Liver (tissue), 9 donors: ENCODE results near the gene SLC24A4. TPM values are rescaled to one million over a fixed set of nuclear protein-coding genes. Genes with fewer than 3 reads are reported as not detected.

Experiments
- DNase-seq: peaks from one replicate; pipeline ENCODE4 v3.0.0-alpha.2; 2017; ENCODE audit warnings: low spot score
- H3K27ac ChIP-seq, 2 donors: one replicate each; pipeline ENCODE4 v1.7.0; 2013; ENCODE audit warnings: inconsistent platforms in 2 of 2, low read length in 2 of 2, control low read depth in 1 of 2, low read depth in 1 of 2, mild to moderate bottlenecking in 1 of 2
- H3K27me3 ChIP-seq, 4 donors: one replicate each; pipeline versions ENCODE4 v1.6.1 to v1.7.0; 2013; ENCODE audit warnings: low read length in 3 of 4, inconsistent platforms in 1 of 4, mild to moderate bottlenecking in 1 of 4, moderate library complexity in 1 of 4; ENCODE audit not compliant: control insufficient read depth in 4 of 4, insufficient read depth in 4 of 4
- H3K36me3 ChIP-seq, 4 donors: one replicate each; pipeline versions ENCODE4 v1.6.1 to v1.7.0; 2013; ENCODE audit warnings: low read length in 3 of 4, mild to moderate bottlenecking in 3 of 4, low read depth in 1 of 4, moderate library complexity in 1 of 4; ENCODE audit not compliant: control insufficient read depth in 4 of 4, insufficient read depth in 3 of 4
- H3K4me1 ChIP-seq, 4 donors: one replicate each; pipeline versions ENCODE4 v1.6.1 to v1.7.0; 2013; ENCODE audit warnings: low read length in 3 of 4, mild to moderate bottlenecking in 3 of 4, moderate library complexity in 1 of 4; ENCODE audit not compliant: control insufficient read depth in 4 of 4, insufficient read depth in 4 of 4
- H3K4me3 ChIP-seq, 3 donors: one replicate each; pipeline versions ENCODE4 v1.6.1 to v1.7.0; 2013; ENCODE audit warnings: low read length in 3 of 3, control low read depth in 1 of 3, low read depth in 1 of 3, mild to moderate bottlenecking in 1 of 3
- H3K9ac ChIP-seq, 2 donors: one replicate each; pipeline ENCODE4 v1.7.0; 2013; ENCODE audit warnings: low read length in 2 of 2, mild to moderate bottlenecking in 2 of 2, moderate library complexity in 2 of 2, control low read depth in 1 of 2, low read depth in 1 of 2
- H3K9me3 ChIP-seq, 4 donors: one replicate each; pipeline versions ENCODE4 v1.6.1 to v1.7.0; 2013; ENCODE audit warnings: low read length in 3 of 4; ENCODE audit not compliant: control insufficient read depth in 4 of 4
- EGR1 ChIP-seq, 2 donors: IDR thresholded peaks; 2 replicates each; pipeline ENCODE4 v1.6.1; 2016 to 2018; ENCODE audit warnings: antibody characterized with exemption in 2 of 2, low read depth in 2 of 2
- FOXA1 ChIP-seq: IDR thresholded peaks from 2 replicates; pipeline ENCODE4 v1.6.1; 2016; ENCODE audit warnings: antibody characterized with exemption
- GABPA ChIP-seq, 2 donors: IDR thresholded peaks in 1 of 2; conservative IDR thresholded peaks in 1 of 2; 2 replicates each; pipeline ENCODE4 v1.6.1; 2016; ENCODE audit warnings: antibody characterized with exemption in 2 of 2, mild to moderate bottlenecking in 1 of 2, moderate library complexity in 1 of 2
- HNF4A ChIP-seq, 2 donors: conservative IDR thresholded peaks; 2 replicates each; pipeline ENCODE4 v1.6.1; 2016; ENCODE audit warnings: antibody characterized with exemption in 2 of 2, mild to moderate bottlenecking in 2 of 2
- HNF4G ChIP-seq: IDR thresholded peaks from 2 replicates; pipeline ENCODE4 v1.6.1; 2016; ENCODE audit warnings: antibody characterized with exemption
- JUND ChIP-seq, 2 donors: IDR thresholded peaks; 2 replicates each; pipeline ENCODE4 v1.6.1; 2016; ENCODE audit warnings: antibody characterized with exemption in 2 of 2
- NR2F2 ChIP-seq: IDR thresholded peaks from 2 replicates; pipeline ENCODE4 v1.6.1; 2016; ENCODE audit warnings: antibody characterized with exemption
- RXRA ChIP-seq, 2 donors: IDR thresholded peaks; 2 replicates each; pipeline ENCODE4 v1.6.1; 2017 to 2018; ENCODE audit warnings: antibody characterized with exemption in 2 of 2, mild to moderate bottlenecking in 1 of 2
- TAF1 ChIP-seq: conservative IDR thresholded peaks from 2 replicates; pipeline ENCODE4 v1.6.1; 2016; ENCODE audit warnings: antibody characterized with exemption, mild to moderate bottlenecking
- YY1 ChIP-seq: IDR thresholded peaks from 2 replicates; pipeline ENCODE4 v1.6.1; 2016; ENCODE audit warnings: antibody characterized with exemption, mild to moderate bottlenecking
- WGBS: extraction: QIAGEN DNeasy Blood & Tissue Kit; methylation state at CpG from one replicate; pipeline ENCODE4 v1.1.7; 2013; 5-methylcytosine and 5-hydroxymethylcytosine counted together
- polyA plus RNA-seq, 2 donors: library from polyadenylated mRNA; stranded (reverse) in 1 of 2; unstranded in 1 of 2; fragments of 200-250 nt in 1 of 2; fragments of >200 nt in 1 of 2; fragmentation: Nextera tagmentation in 1 of 2; extraction: Ambion mirVana in 1 of 2; gene quantifications; one replicate each; pipeline versions ENCODE4 v1.2.1 to v1.2.3, GENCODE V29; 2013 to 2015
- total RNA-seq, 2 donors: library from RNA; depleted of rRNA; stranded (reverse); fragments of >200 nt; gene quantifications; one replicate each; pipeline ENCODE4 v1.2.3, GENCODE V29; 2014
- TF ChIP-seq, protein P1 (sequence below): fragments of 150-350 bp; IDR thresholded peaks from 2 replicates; pipeline ENCODE4 v1.5.1; 2017; ENCODE audit warnings: improper control_type of control experiment, low read depth, low read length; ENCODE audit not compliant: missing input control
- TF ChIP-seq, protein P2 (sequence below): IDR thresholded peaks from 2 replicates; pipeline ENCODE4 v1.6.1; 2016; ENCODE audit warnings: antibody characterized with exemption, mild to moderate bottlenecking
- TF ChIP-seq, protein P3 (sequence below): IDR thresholded peaks from 2 replicates; pipeline ENCODE4 v1.6.1; 2016; ENCODE audit warnings: antibody characterized with exemption
- TF ChIP-seq, protein P4 (sequence below): IDR thresholded peaks from 2 replicates; pipeline ENCODE4 v1.6.1; 2016; ENCODE audit warnings: antibody characterized with exemption
- TF ChIP-seq, protein P5 (sequence below): IDR thresholded peaks from 2 replicates; pipeline ENCODE4 v1.6.1; 2016; ENCODE audit warnings: antibody characterized with exemption
- donor health status: healthy.
- donor health status: healthy.
- donor health status: healthy.
- donor health status: healthy.
- donor health status: healthy.

Gene SLC24A4
- total and polyA plus RNA-seq, 4 donors, result 0.06 to 0.23 (median 0.12) TPM

DNA sequence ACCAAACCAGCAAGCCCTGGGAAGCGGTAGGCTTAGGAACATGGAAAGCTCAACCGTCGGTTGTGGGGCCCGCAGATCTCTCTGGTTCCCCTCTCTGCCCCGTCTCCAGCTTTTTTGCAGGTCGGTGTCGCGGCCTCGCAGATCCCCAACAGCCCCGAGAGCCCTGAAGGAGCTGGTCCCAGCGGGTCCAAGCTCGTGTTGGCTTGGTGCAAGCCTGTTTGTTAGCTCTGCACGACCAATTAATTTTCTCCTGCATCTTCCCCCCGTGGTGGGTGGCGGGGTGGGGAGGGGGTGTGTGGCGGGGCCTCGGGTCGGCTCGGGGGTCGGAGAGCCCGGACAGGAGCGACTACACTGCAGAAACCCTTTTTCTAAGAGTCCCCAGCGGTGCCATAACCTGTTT lies 449 bp upstream of the SLC24A4 start:
- Histone ChIP-seq H3K4me3 (no peak overlapping the region), H3K36me3 (no peaks in the 10 kb centered on the region), H3K9ac (no peak overlapping the region), H3K4me1 (peaks cover 7 to 14% (median 9%) of the 10 kb centered on the region in 4 donors), H3K27me3 (peaks cover 6 to 8% (median 7%) of the 10 kb centered on the region in 4 donors), H3K27ac (no peak overlapping the region), H3K9me3 (no peaks in the 10 kb centered on the region)
- 4% methylated on average over 23 of the region's 23 CpGs for WGBS
- DNase-seq, result no peak
- TF ChIP-seq YY1, result no peak
- no peak for TF ChIP-seq TAF1
- no peak for TF ChIP-seq RXRA (IDR thresholded peaks at IDR 0.05)
- no peak for TF ChIP-seq GABPA (IDR thresholded peaks at IDR 0.05 in 1 of 2, conservative IDR thresholded peaks at IDR 0.05 in 1 of 2)
- no peak for TF ChIP-seq NR2F2
- TF ChIP-seq, protein P1, sequence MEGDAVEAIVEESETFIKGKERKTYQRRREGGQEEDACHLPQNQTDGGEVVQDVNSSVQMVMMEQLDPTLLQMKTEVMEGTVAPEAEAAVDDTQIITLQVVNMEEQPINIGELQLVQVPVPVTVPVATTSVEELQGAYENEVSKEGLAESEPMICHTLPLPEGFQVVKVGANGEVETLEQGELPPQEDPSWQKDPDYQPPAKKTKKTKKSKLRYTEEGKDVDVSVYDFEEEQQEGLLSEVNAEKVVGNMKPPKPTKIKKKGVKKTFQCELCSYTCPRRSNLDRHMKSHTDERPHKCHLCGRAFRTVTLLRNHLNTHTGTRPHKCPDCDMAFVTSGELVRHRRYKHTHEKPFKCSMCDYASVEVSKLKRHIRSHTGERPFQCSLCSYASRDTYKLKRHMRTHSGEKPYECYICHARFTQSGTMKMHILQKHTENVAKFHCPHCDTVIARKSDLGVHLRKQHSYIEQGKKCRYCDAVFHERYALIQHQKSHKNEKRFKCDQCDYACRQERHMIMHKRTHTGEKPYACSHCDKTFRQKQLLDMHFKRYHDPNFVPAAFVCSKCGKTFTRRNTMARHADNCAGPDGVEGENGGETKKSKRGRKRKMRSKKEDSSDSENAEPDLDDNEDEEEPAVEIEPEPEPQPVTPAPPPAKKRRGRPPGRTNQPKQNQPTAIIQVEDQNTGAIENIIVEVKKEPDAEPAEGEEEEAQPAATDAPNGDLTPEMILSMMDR, result no peak

DNA sequence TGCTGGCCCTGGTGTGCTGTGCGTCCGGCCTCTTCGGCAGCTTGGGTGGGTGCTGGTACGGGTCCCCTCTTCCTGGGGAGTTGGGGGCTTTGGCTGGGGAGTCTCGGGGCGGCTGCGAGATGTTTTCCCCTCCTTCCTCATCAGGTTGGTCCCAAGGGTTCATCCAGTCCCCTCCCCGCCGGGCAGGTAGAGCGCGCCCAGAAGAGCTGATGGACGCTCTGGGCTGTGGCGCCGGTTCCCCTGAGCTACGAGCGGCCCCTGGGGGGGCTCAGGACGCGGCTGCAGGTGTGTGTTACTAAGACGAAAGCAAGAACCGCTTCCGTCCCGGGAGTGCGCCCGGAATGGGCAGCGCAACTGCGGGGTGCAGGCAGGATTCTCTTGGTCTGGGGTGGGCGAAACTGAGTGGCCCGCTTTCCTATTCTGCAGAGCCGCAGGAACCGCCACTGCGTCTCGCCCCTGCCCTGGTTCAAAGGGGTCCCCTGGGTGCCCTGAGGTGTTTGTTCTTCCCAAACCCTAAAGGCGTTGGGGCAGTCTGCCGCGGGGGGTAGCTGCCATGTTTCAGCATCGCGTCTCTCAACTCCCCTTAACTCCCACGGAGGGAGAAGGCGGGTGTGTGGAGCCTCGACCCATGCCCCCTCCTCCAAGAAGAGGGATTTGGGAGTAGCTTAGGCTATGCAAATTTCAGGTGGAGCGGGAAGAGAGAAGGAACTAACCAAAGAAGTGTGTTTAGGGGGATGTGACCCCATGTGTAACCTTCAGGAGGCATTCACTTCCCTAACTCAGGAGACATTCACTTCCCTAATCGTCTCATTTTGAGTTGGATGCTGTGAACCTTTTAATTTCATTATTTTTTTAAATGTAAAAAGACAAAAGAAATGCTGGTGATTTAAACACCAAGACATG lies 1.2 kb downstream of the SLC24A4 start:
- TF ChIP-seq, protein P2, sequence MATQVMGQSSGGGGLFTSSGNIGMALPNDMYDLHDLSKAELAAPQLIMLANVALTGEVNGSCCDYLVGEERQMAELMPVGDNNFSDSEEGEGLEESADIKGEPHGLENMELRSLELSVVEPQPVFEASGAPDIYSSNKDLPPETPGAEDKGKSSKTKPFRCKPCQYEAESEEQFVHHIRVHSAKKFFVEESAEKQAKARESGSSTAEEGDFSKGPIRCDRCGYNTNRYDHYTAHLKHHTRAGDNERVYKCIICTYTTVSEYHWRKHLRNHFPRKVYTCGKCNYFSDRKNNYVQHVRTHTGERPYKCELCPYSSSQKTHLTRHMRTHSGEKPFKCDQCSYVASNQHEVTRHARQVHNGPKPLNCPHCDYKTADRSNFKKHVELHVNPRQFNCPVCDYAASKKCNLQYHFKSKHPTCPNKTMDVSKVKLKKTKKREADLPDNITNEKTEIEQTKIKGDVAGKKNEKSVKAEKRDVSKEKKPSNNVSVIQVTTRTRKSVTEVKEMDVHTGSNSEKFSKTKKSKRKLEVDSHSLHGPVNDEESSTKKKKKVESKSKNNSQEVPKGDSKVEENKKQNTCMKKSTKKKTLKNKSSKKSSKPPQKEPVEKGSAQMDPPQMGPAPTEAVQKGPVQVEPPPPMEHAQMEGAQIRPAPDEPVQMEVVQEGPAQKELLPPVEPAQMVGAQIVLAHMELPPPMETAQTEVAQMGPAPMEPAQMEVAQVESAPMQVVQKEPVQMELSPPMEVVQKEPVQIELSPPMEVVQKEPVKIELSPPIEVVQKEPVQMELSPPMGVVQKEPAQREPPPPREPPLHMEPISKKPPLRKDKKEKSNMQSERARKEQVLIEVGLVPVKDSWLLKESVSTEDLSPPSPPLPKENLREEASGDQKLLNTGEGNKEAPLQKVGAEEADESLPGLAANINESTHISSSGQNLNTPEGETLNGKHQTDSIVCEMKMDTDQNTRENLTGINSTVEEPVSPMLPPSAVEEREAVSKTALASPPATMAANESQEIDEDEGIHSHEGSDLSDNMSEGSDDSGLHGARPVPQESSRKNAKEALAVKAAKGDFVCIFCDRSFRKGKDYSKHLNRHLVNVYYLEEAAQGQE, result no peak
- TF ChIP-seq NR2F2 (no peak), JUND (IDR thresholded peaks at IDR 0.05) (no peak), YY1 (no peak), FOXA1 (no peak), TAF1 (no peak), RXRA (IDR thresholded peaks at IDR 0.05) (no peak), EGR1 (IDR thresholded peaks at IDR 0.05; ENCODE audit: low read depth in 2 of 2) (no peak), GABPA (IDR thresholded peaks at IDR 0.05 in 1 of 2, conservative IDR thresholded peaks at IDR 0.05 in 1 of 2) (no peak), HNF4G (no peak), HNF4A (conservative IDR thresholded peaks at IDR 0.05) (no peak)
- TF ChIP-seq, protein P3, sequence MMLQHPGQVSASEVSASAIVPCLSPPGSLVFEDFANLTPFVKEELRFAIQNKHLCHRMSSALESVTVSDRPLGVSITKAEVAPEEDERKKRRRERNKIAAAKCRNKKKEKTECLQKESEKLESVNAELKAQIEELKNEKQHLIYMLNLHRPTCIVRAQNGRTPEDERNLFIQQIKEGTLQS, result no peak
- TF ChIP-seq, protein P4, sequence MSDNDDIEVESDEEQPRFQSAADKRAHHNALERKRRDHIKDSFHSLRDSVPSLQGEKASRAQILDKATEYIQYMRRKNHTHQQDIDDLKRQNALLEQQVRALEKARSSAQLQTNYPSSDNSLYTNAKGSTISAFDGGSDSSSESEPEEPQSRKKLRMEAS, result no peak
- TF ChIP-seq, protein P1, result no peak
- TF ChIP-seq, protein P5, sequence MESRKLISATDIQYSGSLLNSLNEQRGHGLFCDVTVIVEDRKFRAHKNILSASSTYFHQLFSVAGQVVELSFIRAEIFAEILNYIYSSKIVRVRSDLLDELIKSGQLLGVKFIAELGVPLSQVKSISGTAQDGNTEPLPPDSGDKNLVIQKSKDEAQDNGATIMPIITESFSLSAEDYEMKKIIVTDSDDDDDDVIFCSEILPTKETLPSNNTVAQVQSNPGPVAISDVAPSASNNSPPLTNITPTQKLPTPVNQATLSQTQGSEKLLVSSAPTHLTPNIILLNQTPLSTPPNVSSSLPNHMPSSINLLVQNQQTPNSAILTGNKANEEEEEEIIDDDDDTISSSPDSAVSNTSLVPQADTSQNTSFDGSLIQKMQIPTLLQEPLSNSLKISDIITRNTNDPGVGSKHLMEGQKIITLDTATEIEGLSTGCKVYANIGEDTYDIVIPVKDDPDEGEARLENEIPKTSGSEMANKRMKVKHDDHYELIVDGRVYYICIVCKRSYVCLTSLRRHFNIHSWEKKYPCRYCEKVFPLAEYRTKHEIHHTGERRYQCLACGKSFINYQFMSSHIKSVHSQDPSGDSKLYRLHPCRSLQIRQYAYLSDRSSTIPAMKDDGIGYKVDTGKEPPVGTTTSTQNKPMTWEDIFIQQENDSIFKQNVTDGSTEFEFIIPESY, result no peak
- Histone ChIP-seq H3K9ac (no peak overlapping the region), H3K27me3 (peaks cover 6 to 8% (median 7%) of the 10 kb centered on the region in 4 donors), H3K4me3 (peak overlapping the region in 1 of 3 donors; percentile 39), H3K36me3 (no peaks in the 10 kb centered on the region), H3K4me1 (peaks cover 7 to 14% (median 9%) of the 10 kb centered on the region in 4 donors), H3K9me3 (no peaks in the 10 kb centered on the region), H3K27ac (no peak overlapping the region)
- DNase-seq, result no peak
- 7% methylated on average over 42 of the region's 42 CpGs for WGBS
